Adrenal gland (tissue), 5 donors: ENCODE data around the gene KCNF1.

Experiments
- POLR2A ChIP-seq, 2 donors: fragments of 450-650 bp; IDR thresholded peaks; one replicate each; pipeline ENCODE4 v1.6.1; 2017; ENCODE audit warnings: antibody characterized with exemption in 2 of 2, mild to moderate bottlenecking in 2 of 2, moderate library complexity in 1 of 2
- TF ChIP-seq, protein P1 (sequence below), 6 experiments: fragments of 450-650 bp in 4 of 6; fragments of 200-600 bp in 2 of 6; sonication (generic) in 1 of 6; IDR thresholded peaks; 1 replicate in 5 of 6; 2 replicates in 1 of 6; pipeline versions ENCODE4 v1.5.1 to v1.8.0; 2016 to 2021; ENCODE audit warnings: antibody characterized with exemption in 6 of 6, mild to moderate bottlenecking in 2 of 6, moderate library complexity in 1 of 6
- donor health status: DM: no; HTN: no; CAD: no.

DNA sequence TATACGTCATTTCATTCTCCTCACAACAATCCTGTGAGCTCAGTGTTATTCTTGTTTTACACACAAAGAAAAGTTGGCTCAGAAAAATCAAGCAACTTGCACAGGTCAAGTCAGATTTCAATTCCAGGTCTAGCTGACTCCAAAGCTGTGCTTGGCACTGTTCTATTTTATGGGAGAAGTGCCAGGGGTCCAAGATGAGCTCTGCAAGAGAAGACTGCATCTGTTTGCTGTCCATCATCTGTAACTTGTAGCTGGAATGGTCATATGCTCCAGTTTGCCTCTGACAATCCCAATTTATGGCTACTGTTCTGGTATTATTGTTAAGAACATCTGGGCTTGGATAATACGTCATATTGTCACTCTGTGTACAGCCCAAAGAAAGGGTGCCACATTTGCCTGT, 28.9 kb downstream of the KCNF1 start:
- no peak for TF ChIP-seq POLR2A (IDR thresholded peaks at IDR 0.05)
- TF ChIP-seq, protein P1, sequence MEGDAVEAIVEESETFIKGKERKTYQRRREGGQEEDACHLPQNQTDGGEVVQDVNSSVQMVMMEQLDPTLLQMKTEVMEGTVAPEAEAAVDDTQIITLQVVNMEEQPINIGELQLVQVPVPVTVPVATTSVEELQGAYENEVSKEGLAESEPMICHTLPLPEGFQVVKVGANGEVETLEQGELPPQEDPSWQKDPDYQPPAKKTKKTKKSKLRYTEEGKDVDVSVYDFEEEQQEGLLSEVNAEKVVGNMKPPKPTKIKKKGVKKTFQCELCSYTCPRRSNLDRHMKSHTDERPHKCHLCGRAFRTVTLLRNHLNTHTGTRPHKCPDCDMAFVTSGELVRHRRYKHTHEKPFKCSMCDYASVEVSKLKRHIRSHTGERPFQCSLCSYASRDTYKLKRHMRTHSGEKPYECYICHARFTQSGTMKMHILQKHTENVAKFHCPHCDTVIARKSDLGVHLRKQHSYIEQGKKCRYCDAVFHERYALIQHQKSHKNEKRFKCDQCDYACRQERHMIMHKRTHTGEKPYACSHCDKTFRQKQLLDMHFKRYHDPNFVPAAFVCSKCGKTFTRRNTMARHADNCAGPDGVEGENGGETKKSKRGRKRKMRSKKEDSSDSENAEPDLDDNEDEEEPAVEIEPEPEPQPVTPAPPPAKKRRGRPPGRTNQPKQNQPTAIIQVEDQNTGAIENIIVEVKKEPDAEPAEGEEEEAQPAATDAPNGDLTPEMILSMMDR (IDR thresholded peaks at IDR 0.05), result no peak
